ENCODE results near the gene KRT13. TPM values are rescaled to one million over a fixed set of nuclear protein-coding genes. Genes with fewer than 3 reads are reported as not detected.

The KRT13 gene
- total and polyA plus RNA-seq, 10 of the 15 experiments (the other 5 are each of a cell fraction or from before 2014, with no cell fraction given): not detected

DNA sequence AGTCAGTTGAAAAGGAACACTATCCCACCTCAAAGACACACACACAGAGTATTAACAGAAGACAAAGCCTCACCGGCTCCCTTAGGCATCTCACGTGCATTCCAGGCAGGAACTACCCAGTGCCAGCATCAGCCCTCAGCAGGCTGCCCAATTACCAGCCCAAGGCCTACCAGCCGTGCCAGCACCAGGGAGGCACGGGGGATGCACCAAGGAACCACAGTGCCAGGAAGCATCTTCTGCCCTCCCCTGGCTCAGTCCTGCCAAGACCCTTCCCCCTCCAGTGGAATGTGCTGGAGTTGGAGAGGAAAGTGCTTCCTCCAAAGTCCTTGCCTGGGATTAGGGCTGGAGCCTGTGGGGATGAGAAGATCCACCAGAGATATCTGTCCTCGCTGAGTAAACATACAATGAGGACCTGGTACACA is 33.7 kb upstream of the KRT13 start (continued):
- TF ChIP-seq NKRF (conservative IDR thresholded peaks at IDR 0.05): no peak

DNA sequence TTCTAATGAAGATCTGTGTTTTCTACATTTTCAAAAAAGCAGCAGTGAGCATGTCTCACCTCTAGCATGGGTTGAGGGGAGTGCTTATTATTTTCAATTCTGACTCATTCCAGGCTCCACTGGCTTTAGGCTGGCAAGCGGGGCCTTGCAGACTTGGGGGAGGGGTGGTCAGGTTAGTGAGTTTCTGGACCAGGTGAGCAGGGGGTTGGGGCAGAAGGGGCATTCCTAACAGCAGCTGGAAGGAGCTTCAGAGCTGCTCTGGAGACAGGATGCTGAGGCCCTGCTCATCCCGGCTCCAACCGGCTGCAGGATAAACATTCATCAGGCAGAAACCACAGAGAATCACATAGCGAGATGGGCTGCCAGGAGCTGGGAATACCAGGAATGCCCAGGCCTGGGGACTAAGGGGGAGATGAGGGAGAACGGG is 33.2 kb upstream of the KRT13 start:
- DNase-seq (ENCODE audit: low read depth, low spot score): no peak
- no TSS peak for BruUV-seq (replicated peaks)
- no peak overlapping the region for H3K4me3 ChIP-seq
- H2AFZ ChIP-seq (ENCODE audit: control insufficient read depth, low read depth, low read length): no peak overlapping the region
- no peak for FAIRE-seq
- no peaks in the 10 kb centered on the region for H3K9me3 ChIP-seq (replicated peaks; ENCODE audit: control insufficient read depth, insufficient read depth, low read length)
- ATAC-seq: no peak
- POLR2A ChIA-PET: no interaction called here
- H3K36me3 ChIP-seq (ENCODE audit: control insufficient read depth in 2 of 2, insufficient read depth in 2 of 2, low read length in 1 of 2): no peaks in the 10 kb centered on the region
- H3K79me2 ChIP-seq (ENCODE audit: control insufficient read depth, insufficient read depth, low read length): no peaks in the 10 kb centered on the region
- SMC1A ChIA-PET (ENCODE audit: uncharacterized antibody, unreplicated experiment): no interaction called here
- in situ Hi-C loops (cut with MboI) (no loop called here), intact Hi-C loops (cut with micrococcal nuclease; ENCODE audit: unreplicated experiment) (no loop called here)
- RAD21 ChIA-PET (ENCODE audit: unreplicated experiment): no interaction called here
- CTCF ChIA-PET: interaction anchor here (1.5 kb wide), 1 partner anchor 124 kb away, joined by 3 read pairs; no protein-coding TSS in a partner anchor
- no peak overlapping the region for H3K27ac ChIP-seq (ENCODE audit: control insufficient read depth, insufficient read depth)
- peaks cover 0 to 2% of the 10 kb centered on the region in 2 experiments; a peak in 2 of 4 replicates for H3K27me3 ChIP-seq (replicated peaks in 1 of 2; ENCODE audit: control insufficient read depth in 2 of 2, insufficient read depth in 2 of 2, low read length in 1 of 2)
- no peak overlapping the region for H3K4me2 ChIP-seq (ENCODE audit: control insufficient read depth, insufficient read depth)
- H3K9ac ChIP-seq (ENCODE audit: control insufficient read depth, insufficient read depth, low read length): no peak overlapping the region
- H3K4me1 ChIP-seq (ENCODE audit: control insufficient read depth, insufficient read depth, low read length): no peaks in the 10 kb centered on the region
- TF ChIP-seq FOXM1 (IDR thresholded peaks at IDR 0.05; ENCODE audit: low read depth, low read length): no peak
- no peak for TF ChIP-seq BCL3 (IDR thresholded peaks at IDR 0.05; ENCODE audit: borderline replicate concordance, insufficient read depth, low read depth, low read length, poor library complexity, severe bottlenecking)
- no peaks in the 10 kb centered on the region for H4K20me1 ChIP-seq (ENCODE audit: control insufficient read depth, insufficient read depth)
- 41% methylated on average over 5 of the region's 5 CpGs for WGBS (ENCODE audit: insufficient coverage, insufficient replicate concordance, low lambda C conversion rate, missing lambda C conversion rate)
